Prostate gland (tissue), 2 donors: ENCODE results near the gene ANKRD2.

Experiments used
- CTCF ChIP-seq, 4 experiments: fragments of 200-600 bp in 2 of 4; fragments of 450-650 bp in 2 of 4; sonication (generic) in 2 of 4; IDR thresholded peaks; 1 replicate in 3 of 4; 2 replicates in 1 of 4; pipeline ENCODE4 v1.5.1; 2016 to 2019; ENCODE audit warnings: antibody characterized with exemption in 4 of 4, mild to moderate bottlenecking in 2 of 4, moderate library complexity in 2 of 4
- POLR2A ChIP-seq: fragments of 450-650 bp; IDR thresholded peaks from one replicate; pipeline ENCODE4 v1.6.1; 2016; ENCODE audit warnings: antibody characterized with exemption, mild to moderate bottlenecking
- POLR2AphosphoS5 ChIP-seq: sonication (generic); formaldehyde crosslinking; IDR thresholded peaks from one replicate; pipeline ENCODE4 v1.6.1; 2017; ENCODE audit warnings: antibody characterized with exemption

- TF ChIP-seq CTCF (IDR thresholded peaks at IDR 0.05) (peak; percentile 32 to 82 (median 71)), POLR2AphosphoS5 (peak; percentile 48), POLR2A (no peak)
Measured at GRCh38 chr10:97553575-97554031, 19.0 kb upstream of the ANKRD2 start.
